H9 (cell line): ENCODE measurements around the gene OTX2. TPM values are rescaled to one million over a fixed set of nuclear protein-coding genes. Genes with fewer than 3 reads are reported as not detected.

Experiments used
- DNase-seq: peaks from one replicate; pipeline ENCODE4 v3.0.0-alpha.2; 2017
- H2AFZ ChIP-seq: one replicate; pipeline ENCODE4 v1.6.1; 2013; ENCODE audit warnings: mild to moderate bottlenecking, low read length, control low read depth, moderate library complexity
- H2AK5ac ChIP-seq: 2 replicates; pipeline ENCODE4 v1.6.1; 2013; ENCODE audit warnings: low read length, control low read depth, mixed read lengths; ENCODE audit not compliant: insufficient read length
- H2BK120ac ChIP-seq: one replicate; pipeline ENCODE4 v1.6.1; 2013; ENCODE audit warnings: low read depth, mild to moderate bottlenecking, low read length, control low read depth, inconsistent platforms; ENCODE audit not compliant: poor library complexity, severe bottlenecking
- H2BK12ac ChIP-seq: 2 replicates; pipeline ENCODE4 v1.6.1; 2013; ENCODE audit warnings: low read length, control low read depth, mixed read lengths, low read depth; ENCODE audit not compliant: insufficient read length
- H2BK15ac ChIP-seq: 2 replicates; pipeline ENCODE4 v1.6.1; 2013; ENCODE audit warnings: low read depth, low read length, control low read depth
- H2BK20ac ChIP-seq: one replicate; pipeline ENCODE4 v1.6.1; 2013; ENCODE audit warnings: low read depth, mild to moderate bottlenecking, low read length, control low read depth, inconsistent platforms; ENCODE audit not compliant: poor library complexity, severe bottlenecking
- H2BK5ac ChIP-seq: 2 replicates; pipeline ENCODE4 v1.6.1; 2013; ENCODE audit warnings: low read length, control low read depth, mixed read lengths; ENCODE audit not compliant: insufficient read length
- H3K14ac ChIP-seq: 2 replicates; pipeline ENCODE4 v1.6.1; 2013; ENCODE audit warnings: low read length, control low read depth; ENCODE audit not compliant: insufficient read depth
- H3K18ac ChIP-seq: 2 replicates; pipeline ENCODE4 v1.6.1; 2013; ENCODE audit warnings: low read depth, mild to moderate bottlenecking, mixed read lengths, low read length, control low read depth; ENCODE audit not compliant: insufficient read length
- H3K23ac ChIP-seq: 2 replicates; pipeline ENCODE4 v1.6.1; 2013; ENCODE audit warnings: low read length, control low read depth, mixed read lengths, low read depth; ENCODE audit not compliant: insufficient read length
- H3K23me2 ChIP-seq: 2 replicates; pipeline ENCODE4 v1.6.1; 2013; ENCODE audit warnings: low read depth, mild to moderate bottlenecking, mixed read lengths, low read length, control low read depth; ENCODE audit not compliant: insufficient read length, poor library complexity, severe bottlenecking
- H3K27ac ChIP-seq: 2 replicates; pipeline ENCODE4 v1.5.1; 2013; ENCODE audit warnings: low read length, control low read depth, mixed read lengths, low read depth; ENCODE audit not compliant: insufficient read length
- H3K27me3 ChIP-seq: 2 replicates; pipeline ENCODE4 v1.6.1; 2013; ENCODE audit warnings: low read length, control low read depth, inconsistent platforms; ENCODE audit not compliant: insufficient read depth
- H3K4ac ChIP-seq: 2 replicates; pipeline ENCODE4 v1.6.1; 2013; ENCODE audit warnings: low read depth, mild to moderate bottlenecking, control low read depth, inconsistent platforms, low read length, moderate library complexity
- H3K4me1 ChIP-seq: 2 replicates; pipeline ENCODE4 v1.6.1; 2013; ENCODE audit warnings: low read length, control low read depth, inconsistent platforms; ENCODE audit not compliant: insufficient read depth
- H3K4me2 ChIP-seq: 2 replicates; pipeline ENCODE4 v1.6.1; 2013; ENCODE audit warnings: low read length, control low read depth, mixed read lengths; ENCODE audit not compliant: insufficient read length, insufficient read depth
- H3K56ac ChIP-seq: 2 replicates; pipeline ENCODE4 v1.6.1; 2013; ENCODE audit warnings: low read depth, mild to moderate bottlenecking, mixed read lengths, low read length, control low read depth; ENCODE audit not compliant: insufficient read length
- H3K79me1 ChIP-seq: 2 replicates; pipeline ENCODE4 v1.6.1; 2013; ENCODE audit warnings: low read depth, mild to moderate bottlenecking, moderate library complexity, low read length, control low read depth, inconsistent platforms; ENCODE audit not compliant: insufficient read depth, poor library complexity, severe bottlenecking
- H3K79me2 ChIP-seq: 2 replicates; pipeline ENCODE4 v1.6.1; 2013; ENCODE audit warnings: low read length, control low read depth, inconsistent platforms; ENCODE audit not compliant: insufficient read depth
- H3K9ac ChIP-seq: 2 replicates; pipeline ENCODE4 v1.6.1; 2013; ENCODE audit warnings: low read length, control low read depth, mixed read lengths; ENCODE audit not compliant: insufficient read length; ENCODE audit errors: extremely low read depth
- H3K9me3 ChIP-seq: one replicate; pipeline ENCODE4 v1.6.1; 2013; ENCODE audit warnings: low read depth, low read length, inconsistent platforms; ENCODE audit not compliant: control insufficient read depth
- H3T11ph ChIP-seq: one replicate; pipeline ENCODE4 v1.6.1; 2013; ENCODE audit warnings: mild to moderate bottlenecking, low read length, control low read depth, inconsistent platforms
- H4K20me1 ChIP-seq: one replicate; pipeline ENCODE4 v1.6.1; 2013; ENCODE audit not compliant: control insufficient read depth, insufficient read length, insufficient read depth
- H4K5ac ChIP-seq: 2 replicates; pipeline ENCODE4 v1.6.1; 2013; ENCODE audit warnings: low read depth, mild to moderate bottlenecking, mixed read lengths, low read length, control low read depth; ENCODE audit not compliant: insufficient read length
- H4K8ac ChIP-seq: replicated peaks from 2 replicates; pipeline ENCODE4 v1.6.1; 2013; ENCODE audit warnings: low read length, control low read depth, mixed read lengths, low read depth; ENCODE audit not compliant: insufficient read length
- H4K91ac ChIP-seq: 2 replicates; pipeline ENCODE4 v1.6.1; 2013; ENCODE audit warnings: low read depth, mild to moderate bottlenecking, moderate library complexity, mixed read lengths, low read length, control low read depth; ENCODE audit not compliant: insufficient read length
- H3K27ac Mint-ChIP-seq, 3 experiments: 2 replicates in 2 of 3; 3 replicates in 1 of 3; pipeline ENCODE4 v1.8.0; 2020 to 2021; ENCODE audit warnings: mixed read lengths in 3 of 3, mild to moderate bottlenecking in 1 of 3, moderate library complexity in 1 of 3
- H3K27me3 Mint-ChIP-seq: 2 replicates; pipeline ENCODE4 v1.8.0; 2021; ENCODE audit warnings: low read depth, mild to moderate bottlenecking, moderate library complexity, mixed read lengths
- H3K36me3 Mint-ChIP-seq, 3 experiments: 2 replicates in 2 of 3; 3 replicates in 1 of 3; pipeline ENCODE4 v1.8.0; 2020 to 2021; ENCODE audit warnings: low read depth in 3 of 3, mixed read lengths in 3 of 3; ENCODE audit not compliant: insufficient read depth in 1 of 3
- H3K4me1 Mint-ChIP-seq, 2 experiments: 2 replicates each; pipeline ENCODE4 v1.8.0; 2020; ENCODE audit warnings: mixed read lengths in 2 of 2
- H3K4me3 Mint-ChIP-seq, 2 experiments: 2 replicates in 1 of 2; 3 replicates in 1 of 2; pipeline ENCODE4 v1.8.0; 2020 to 2021; ENCODE audit warnings: mild to moderate bottlenecking in 2 of 2, mixed read lengths in 2 of 2, moderate library complexity in 1 of 2
- H3K9me3 Mint-ChIP-seq, 2 experiments: 2 replicates in 1 of 2; 3 replicates in 1 of 2; pipeline ENCODE4 v1.8.0; 2020; ENCODE audit warnings: mild to moderate bottlenecking in 2 of 2, mixed read lengths in 2 of 2, moderate library complexity in 1 of 2
- WGBS: extraction: QIAGEN DNeasy Blood & Tissue Kit; methylation state at CpG from one replicate; pipeline ENCODE4 v1.1.7; 2013; ENCODE audit warnings: missing lambda C conversion rate, low lambda C conversion rate, mixed read lengths; ENCODE audit not compliant: insufficient read length; ENCODE audit errors: extremely low coverage; 5-methylcytosine and 5-hydroxymethylcytosine counted together
- total RNA-seq: library from RNA; stranded (reverse); gene quantifications from 2 replicates; pipeline ENCODE4 v1.2.1, GENCODE V29; 2021
- TF ChIP-seq, protein P1 (sequence below): fragments of 200-600 bp; sonication (generic); conservative IDR thresholded peaks from 3 replicates; pipeline ENCODE4 v1.8.0; 2021; ENCODE audit warnings: antibody characterized with exemption, mild to moderate bottlenecking

The OTX2 gene
- total RNA-seq, 1 experiment from 2014 or later = 193 TPM

DNA sequence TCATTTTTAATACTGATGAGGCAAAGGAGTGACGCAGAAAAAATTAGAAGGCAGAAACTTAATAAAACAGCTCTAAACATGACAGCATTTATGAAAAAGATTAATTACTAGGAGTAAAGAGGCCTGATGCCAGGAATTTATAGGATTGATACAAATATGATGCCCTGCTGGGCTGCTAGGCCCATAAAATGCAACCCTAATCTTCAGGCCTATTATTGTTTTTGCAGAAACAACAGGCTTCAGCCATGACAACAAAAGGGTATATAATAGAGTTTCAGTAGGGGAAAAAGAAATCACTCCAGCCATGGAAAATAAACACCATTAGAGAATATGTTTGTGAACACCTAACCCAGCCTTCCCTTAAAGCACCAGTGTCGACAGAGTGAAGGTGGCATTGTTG lies 50.6 kb downstream of the OTX2 start:
- H2BK120ac ChIP-seq = no peak overlapping the region
- no peak overlapping the region for H3K56ac ChIP-seq
- H2BK12ac ChIP-seq = no peak overlapping the region
- H3K79me1 ChIP-seq = no peaks in the 10 kb centered on the region
- H3K79me2 ChIP-seq = no peaks in the 10 kb centered on the region
- no peak overlapping the region for H2BK15ac ChIP-seq
- Mint-ChIP-seq H3K36me3 (no peaks in the 10 kb centered on the region), H3K4me1 (peaks cover 30 to 35% of the 10 kb centered on the region in 2 experiments), H3K27me3 (no peaks in the 10 kb centered on the region), H3K27ac (no peak overlapping the region), H3K9me3 (no peaks in the 10 kb centered on the region), H3K4me3 (no peak overlapping the region)
- H3K18ac ChIP-seq = no peak overlapping the region
- H3K9ac ChIP-seq = no peak overlapping the region
- no peak overlapping the region for H2BK5ac ChIP-seq
- peaks cover 2% of the 10 kb centered on the region; the same call in 1 of the 2 replicates for H3K4me1 ChIP-seq
- H4K5ac ChIP-seq = no peak overlapping the region
- H4K20me1 ChIP-seq = no peaks in the 10 kb centered on the region
- no peak overlapping the region for H2AFZ ChIP-seq
- no peak overlapping the region for H3K14ac ChIP-seq
- no peak overlapping the region for H3K23ac ChIP-seq
- no peak overlapping the region for H3K4me2 ChIP-seq
- H3K23me2 ChIP-seq = no peaks in the 10 kb centered on the region
- no peaks in the 10 kb centered on the region for H3K27me3 ChIP-seq
- H4K91ac ChIP-seq = no peak overlapping the region
- TF ChIP-seq, protein P1, sequence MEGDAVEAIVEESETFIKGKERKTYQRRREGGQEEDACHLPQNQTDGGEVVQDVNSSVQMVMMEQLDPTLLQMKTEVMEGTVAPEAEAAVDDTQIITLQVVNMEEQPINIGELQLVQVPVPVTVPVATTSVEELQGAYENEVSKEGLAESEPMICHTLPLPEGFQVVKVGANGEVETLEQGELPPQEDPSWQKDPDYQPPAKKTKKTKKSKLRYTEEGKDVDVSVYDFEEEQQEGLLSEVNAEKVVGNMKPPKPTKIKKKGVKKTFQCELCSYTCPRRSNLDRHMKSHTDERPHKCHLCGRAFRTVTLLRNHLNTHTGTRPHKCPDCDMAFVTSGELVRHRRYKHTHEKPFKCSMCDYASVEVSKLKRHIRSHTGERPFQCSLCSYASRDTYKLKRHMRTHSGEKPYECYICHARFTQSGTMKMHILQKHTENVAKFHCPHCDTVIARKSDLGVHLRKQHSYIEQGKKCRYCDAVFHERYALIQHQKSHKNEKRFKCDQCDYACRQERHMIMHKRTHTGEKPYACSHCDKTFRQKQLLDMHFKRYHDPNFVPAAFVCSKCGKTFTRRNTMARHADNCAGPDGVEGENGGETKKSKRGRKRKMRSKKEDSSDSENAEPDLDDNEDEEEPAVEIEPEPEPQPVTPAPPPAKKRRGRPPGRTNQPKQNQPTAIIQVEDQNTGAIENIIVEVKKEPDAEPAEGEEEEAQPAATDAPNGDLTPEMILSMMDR = no peak
- H2BK20ac ChIP-seq = no peak overlapping the region
- H3T11ph ChIP-seq = no peak overlapping the region
- no peak overlapping the region for H2AK5ac ChIP-seq
- H3K9me3 ChIP-seq = no peaks in the 10 kb centered on the region
- WGBS = no CpG with 5 or more reads among the region's 2 CpGs
- no peak overlapping the region for H3K27ac ChIP-seq
- H3K4ac ChIP-seq = no peak overlapping the region
- DNase-seq = no peak
- no peak overlapping the region for H4K8ac ChIP-seq
